Ovary (tissue), 9 donors: ENCODE results near the gene STRN4. TPM values are rescaled to one million over a fixed set of nuclear protein-coding genes. Genes with fewer than 3 reads are reported as not detected.

ENCODE experiments used
- DNase-seq, 5 donors: peaks; one replicate each; pipeline ENCODE4 v3.0.0-alpha.2; 2019 to 2020
- H3K27ac ChIP-seq, 2 donors: fragments of 200-600 bp; one replicate each; pipeline versions ENCODE4 v1.5.1 to v1.8.0; 2019 to 2022
- H3K27me3 ChIP-seq: fragments of 200-600 bp; one replicate; pipeline ENCODE4 v1.8.0; 2022
- H3K36me3 ChIP-seq: fragments of 200-600 bp; sonication (generic); one replicate; pipeline ENCODE4 v1.5.1; 2019
- H3K4me1 ChIP-seq: one replicate; pipeline ENCODE4 v1.8.1; 2013; ENCODE audit warnings: mild to moderate bottlenecking, moderate library complexity; ENCODE audit not compliant: insufficient read depth
- H3K4me3 ChIP-seq: fragments of 200-600 bp; sonication (generic); one replicate; pipeline ENCODE4 v1.5.1; 2017
- H3K9me3 ChIP-seq, 2 donors: fragments of 200-600 bp in 1 of 2; sonication (generic) in 1 of 2; one replicate each; pipeline versions ENCODE4 v1.5.1 to v1.8.1; 2013 to 2019; ENCODE audit warnings: mild to moderate bottlenecking in 1 of 2, moderate library complexity in 1 of 2
- CTCF ChIP-seq, 3 donors: fragments of 450-650 bp in 2 of 3; fragments of 200-600 bp in 1 of 3; IDR thresholded peaks; one replicate each; pipeline versions ENCODE4 v1.5.1 to v1.8.0; 2016 to 2022; ENCODE audit warnings: antibody characterized with exemption in 3 of 3, mild to moderate bottlenecking in 1 of 3
- EP300 ChIP-seq: sonication (generic); formaldehyde crosslinking; IDR thresholded peaks from one replicate; pipeline ENCODE4 v1.6.1; 2017; ENCODE audit warnings: antibody characterized with exemption
- POLR2A ChIP-seq: fragments of 450-650 bp; IDR thresholded peaks from one replicate; pipeline ENCODE4 v1.6.1; 2017; ENCODE audit warnings: antibody characterized with exemption, mild to moderate bottlenecking, moderate library complexity
- WGBS, 3 donors: extraction: QIAGEN DNeasy Blood & Tissue Kit in 1 of 3; methylation state at CpG; one replicate each; pipeline versions ENCODE4 v1.1.5 to v1.1.7; 2013 to 2017; 5-methylcytosine and 5-hydroxymethylcytosine counted together
- intact Hi-C, 4 donors: fragments of 100-400 bp; cut with DNase I; formaldehyde crosslinking; loops; one replicate each; pipeline versions ENCODE4 v1.11.0 to v1.15.1; 2022 to 2023
- polyA plus RNA-seq, 2 donors: library from polyadenylated mRNA; stranded (reverse); fragments of 200-250 nt in 1 of 2; fragments of 350-450 nt in 1 of 2; fragmentation: Illumina TruSeq in 1 of 2; extraction: RNeasy Lipid Tissue Mini Kit (QIAGEN cat#74804) in 1 of 2; gene quantifications; one replicate each; pipeline ENCODE4 v1.2.3, GENCODE V29; 2013 to 2014
- total RNA-seq, 7 donors: library from RNA; depleted of rRNA in 2 of 7; stranded (reverse); fragments of >200 nt in 2 of 7; fragmentation: NEBNext Ultra II Directional in 3 of 7; extraction: Animal tissue kit (Norgen Biotek cat#: 25700) in 3 of 7; gene quantifications; one replicate each; pipeline versions ENCODE4 v1.1.0 to v1.2.4, GENCODE V29; 2016 to 2023
- donor health status: DM: no; HTN: no; CAD: no; lungs with moderate emphysema.
- donor health status: DM: no; HTN: no; CAD: no.
- donor health status: Bipolar disorder and iron deficiency.
- donor health status: DM: yes; HTN: yes; CAD: no.
- donor health status: DM: no; HTN: no; CAD: no.
- donor health status: DM: yes; HTN: yes; CAD: no.

The STRN4 gene
- total and polyA plus RNA-seq, 9 donors: 34.8 to 85.3 (median 59.1) TPM

GRCh38 chr19:46693760-46694159, 52.5 kb downstream of the STRN4 start:
- no peak overlapping the region for H3K4me3 ChIP-seq
- H3K4me1 ChIP-seq: no peaks in the 10 kb centered on the region
- H3K27me3 ChIP-seq: no peaks in the 10 kb centered on the region
- WGBS, 3 donors: 89 to 95% (median 92%) methylated on average over 22 of the region's 22 CpGs
- no peak for DNase-seq
- intact Hi-C loops: no loop called here
- H3K9me3 ChIP-seq: no peaks in the 10 kb centered on the region
- TF ChIP-seq POLR2A (no peak), EP300 (no peak), CTCF (IDR thresholded peaks at IDR 0.05) (no peak)
- no peak overlapping the region for H3K27ac ChIP-seq
- no peaks in the 10 kb centered on the region for H3K36me3 ChIP-seq

GRCh38 chr19:46692918-46693722, 53.1 kb downstream of the STRN4 start:
- TF ChIP-seq CTCF (IDR thresholded peaks at IDR 0.05) (no peak), EP300 (no peak), POLR2A (no peak)
- H3K9me3 ChIP-seq: no peaks in the 10 kb centered on the region
- H3K4me3 ChIP-seq: no peak overlapping the region
- 89 to 93% (median 89%) methylated on average over 4 of the region's 4 CpGs for WGBS, 3 donors
- H3K27me3 ChIP-seq: no peaks in the 10 kb centered on the region
- no peaks in the 10 kb centered on the region for H3K4me1 ChIP-seq
- intact Hi-C loops: no loop called here
- DNase-seq: no peak
- H3K36me3 ChIP-seq: no peaks in the 10 kb centered on the region
- no peak overlapping the region for H3K27ac ChIP-seq

GRCh38 chr19:46691948-46692347, 54.3 kb downstream of the STRN4 start:
- WGBS, 3 donors: 94 to 98% (median 98%) methylated on average over 2 of the region's 2 CpGs
- intact Hi-C loops: no loop called here
- Histone ChIP-seq H3K9me3 (no peaks in the 10 kb centered on the region), H3K36me3 (no peaks in the 10 kb centered on the region), H3K27me3 (no peaks in the 10 kb centered on the region), H3K4me1 (no peaks in the 10 kb centered on the region), H3K4me3 (no peak overlapping the region), H3K27ac (no peak overlapping the region)
- DNase-seq: no peak
- TF ChIP-seq CTCF (IDR thresholded peaks at IDR 0.05) (no peak), POLR2A (no peak), EP300 (no peak)

GRCh38 chr19:46691104-46691503, 55.1 kb downstream of the STRN4 start:
- intact Hi-C loops: no loop called here
- DNase-seq: no peak
- 47 to 50% (median 50%) methylated on average over 2 of the region's 2 CpGs for WGBS, 3 donors
- H3K4me3 ChIP-seq: no peak overlapping the region
- no peaks in the 10 kb centered on the region for H3K9me3 ChIP-seq
- no peak overlapping the region for H3K27ac ChIP-seq
- no peaks in the 10 kb centered on the region for H3K36me3 ChIP-seq
- no peak for TF ChIP-seq CTCF (IDR thresholded peaks at IDR 0.05)
- TF ChIP-seq EP300: no peak
- no peak for TF ChIP-seq POLR2A
- H3K27me3 ChIP-seq: no peaks in the 10 kb centered on the region
- H3K4me1 ChIP-seq: no peaks in the 10 kb centered on the region
